ENCODE data around the gene ADCY3.

- TF ChIP-seq, protein P1, sequence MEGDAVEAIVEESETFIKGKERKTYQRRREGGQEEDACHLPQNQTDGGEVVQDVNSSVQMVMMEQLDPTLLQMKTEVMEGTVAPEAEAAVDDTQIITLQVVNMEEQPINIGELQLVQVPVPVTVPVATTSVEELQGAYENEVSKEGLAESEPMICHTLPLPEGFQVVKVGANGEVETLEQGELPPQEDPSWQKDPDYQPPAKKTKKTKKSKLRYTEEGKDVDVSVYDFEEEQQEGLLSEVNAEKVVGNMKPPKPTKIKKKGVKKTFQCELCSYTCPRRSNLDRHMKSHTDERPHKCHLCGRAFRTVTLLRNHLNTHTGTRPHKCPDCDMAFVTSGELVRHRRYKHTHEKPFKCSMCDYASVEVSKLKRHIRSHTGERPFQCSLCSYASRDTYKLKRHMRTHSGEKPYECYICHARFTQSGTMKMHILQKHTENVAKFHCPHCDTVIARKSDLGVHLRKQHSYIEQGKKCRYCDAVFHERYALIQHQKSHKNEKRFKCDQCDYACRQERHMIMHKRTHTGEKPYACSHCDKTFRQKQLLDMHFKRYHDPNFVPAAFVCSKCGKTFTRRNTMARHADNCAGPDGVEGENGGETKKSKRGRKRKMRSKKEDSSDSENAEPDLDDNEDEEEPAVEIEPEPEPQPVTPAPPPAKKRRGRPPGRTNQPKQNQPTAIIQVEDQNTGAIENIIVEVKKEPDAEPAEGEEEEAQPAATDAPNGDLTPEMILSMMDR (conservative IDR thresholded peaks at IDR 0.05 in 1 of 2, IDR thresholded peaks at IDR 0.05 in 1 of 2; ENCODE audit: extremely low read depth in 1 of 2, insufficient read depth in 1 of 2, low read depth in 1 of 2, low read length in 2 of 2): no peak
- TF ChIP-seq EZH2 (IDR thresholded peaks at IDR 0.05; ENCODE audit: borderline replicate concordance, low read length): no peak
Observed at GRCh38 chr2:24885221-24886125, 34.6 kb downstream of the ADCY3 start.
